Adrenal gland (tissue), 5 donors: ENCODE results near the gene TOR1B.

Source experiments
- CTCF ChIP-seq, 6 experiments: fragments of 450-650 bp in 4 of 6; fragments of 200-600 bp in 2 of 6; sonication (generic) in 1 of 6; IDR thresholded peaks; 1 replicate in 5 of 6; 2 replicates in 1 of 6; pipeline versions ENCODE4 v1.5.1 to v1.8.0; 2016 to 2021; ENCODE audit warnings: antibody characterized with exemption in 6 of 6, mild to moderate bottlenecking in 2 of 6, moderate library complexity in 1 of 6
- POLR2A ChIP-seq, 2 donors: fragments of 450-650 bp; IDR thresholded peaks; one replicate each; pipeline ENCODE4 v1.6.1; 2017; ENCODE audit warnings: antibody characterized with exemption in 2 of 2, mild to moderate bottlenecking in 2 of 2, moderate library complexity in 1 of 2
- donor health status: DM: no; HTN: no; CAD: no.

DNA sequence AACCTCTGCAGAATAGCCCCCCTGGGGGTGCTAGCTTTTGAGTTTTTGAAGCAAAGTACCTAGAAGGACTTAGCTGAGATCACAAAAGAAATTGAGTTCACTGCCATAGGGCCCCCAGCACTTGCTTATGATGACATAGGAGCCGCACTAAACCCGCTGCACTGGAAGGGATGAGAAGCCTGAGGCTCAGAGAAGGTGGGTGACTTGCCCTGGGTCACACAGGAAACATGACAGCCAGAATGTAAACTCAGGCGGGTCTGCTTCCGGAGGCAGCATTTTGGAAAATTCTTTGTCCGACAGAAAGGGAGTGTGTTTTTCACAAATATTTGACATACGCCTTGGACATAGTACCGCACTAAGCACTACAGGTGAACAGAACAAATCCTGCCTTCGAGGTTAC, 8.4 kb upstream of the TOR1B start:
- TF ChIP-seq CTCF (IDR thresholded peaks at IDR 0.05) = no peak
- TF ChIP-seq POLR2A (IDR thresholded peaks at IDR 0.05) = no peak
